HG02610 (cell line): ENCODE data around the gene NAP1L4.

Experiments used
- ATAC-seq: cut with Tn5 transposase; IDR thresholded peaks from one replicate; pipeline ENCODE4 v1.9.1; 2021; ENCODE audit warnings: mild to moderate bottlenecking, moderate library complexity; ENCODE audit not compliant: unreplicated experiment

NAP1L4 gene

GRCh38 chr11:2926611-2927051, 65.5 kb downstream of the NAP1L4 start:
- ATAC-seq: no peak

- ATAC-seq: no peak
Measured at GRCh38 chr11:2924821-2925675, 67.1 kb downstream of the NAP1L4 start.

DNA sequence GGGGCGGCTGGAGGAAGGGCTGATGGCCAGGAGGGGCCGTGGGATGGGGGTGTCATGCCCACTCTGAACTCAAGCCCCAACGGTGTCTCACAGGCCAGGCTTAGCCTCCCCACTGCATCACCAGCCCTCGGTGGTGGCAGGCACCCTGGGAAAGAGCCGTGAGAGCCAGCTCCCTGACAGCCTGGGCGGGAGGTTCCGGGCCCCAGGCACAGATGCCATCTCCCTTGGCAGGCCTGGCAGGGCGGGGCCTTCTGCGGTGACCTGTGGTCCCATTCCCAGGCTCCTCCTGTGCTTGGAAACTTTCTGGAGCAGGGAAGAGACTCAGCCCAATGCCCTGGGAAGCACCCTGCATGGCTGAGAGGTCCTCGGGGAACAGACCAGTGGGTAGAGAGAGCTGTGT, 67.7 kb downstream of the NAP1L4 start:
- no peak for ATAC-seq

DNA sequence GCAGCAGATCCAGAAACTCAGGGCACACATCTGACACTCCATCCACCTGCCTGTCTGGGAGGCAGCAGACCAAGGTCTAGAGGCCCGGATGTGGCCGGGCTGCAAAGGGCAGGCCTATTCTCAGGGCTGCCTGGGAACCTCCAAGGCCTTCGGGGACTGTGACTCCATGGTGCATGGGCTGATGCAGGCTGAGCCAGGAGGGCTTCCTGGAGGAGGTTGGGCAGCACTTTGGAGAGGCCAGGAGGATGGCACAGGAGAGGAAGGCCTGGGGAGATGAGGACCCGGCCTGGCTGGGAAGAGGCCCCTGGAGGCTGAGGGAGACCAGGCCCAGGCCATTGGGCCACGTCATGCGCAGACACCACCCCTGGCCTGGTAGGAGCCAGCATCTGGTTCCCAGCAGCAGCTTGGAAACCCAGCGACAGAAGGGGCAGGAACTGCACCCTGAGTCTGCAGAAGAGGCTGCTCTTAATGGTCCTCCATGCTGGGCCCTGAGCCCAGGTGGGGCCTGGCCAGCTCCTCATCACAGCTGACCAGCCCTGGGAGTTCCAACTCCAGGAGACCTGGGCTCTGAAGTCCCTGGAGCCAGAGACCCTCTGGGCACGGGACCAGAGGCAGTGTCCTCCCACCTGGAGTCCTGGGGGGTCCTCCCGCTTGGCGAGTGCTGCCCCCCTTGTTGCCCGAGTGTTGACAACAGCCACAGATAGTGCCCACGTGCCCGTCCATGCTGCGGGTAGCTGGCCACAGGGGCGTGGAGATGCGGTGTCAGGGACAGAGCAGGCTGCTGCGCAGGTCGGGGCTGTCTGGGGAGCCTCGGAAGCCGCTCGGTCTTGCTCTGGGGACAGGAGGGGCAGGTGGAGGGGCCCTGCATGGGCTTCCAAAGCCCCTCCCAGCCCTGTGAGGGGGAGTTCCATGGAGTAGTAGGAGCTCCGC, 68.4 kb downstream of the NAP1L4 start:
- no peak for ATAC-seq

DNA sequence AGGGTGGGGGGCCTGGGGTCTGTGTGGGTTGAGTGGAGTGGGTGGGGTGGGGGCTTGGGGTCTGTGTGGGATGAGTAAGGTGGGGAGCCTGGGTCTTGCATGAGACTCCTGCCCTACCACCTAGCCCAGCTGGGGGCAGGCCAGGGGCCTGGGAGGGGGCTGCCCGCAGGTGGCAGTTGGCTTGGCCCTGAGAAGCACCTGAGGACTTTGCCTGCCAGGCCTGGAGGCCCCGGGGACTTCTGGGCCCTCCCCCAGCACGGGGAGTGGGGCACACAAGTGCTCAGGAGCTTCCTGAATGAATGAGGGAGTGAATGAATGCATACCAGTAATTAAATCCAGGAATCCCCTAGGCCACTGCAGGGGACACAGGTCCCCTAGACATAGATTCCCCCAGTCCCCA, 69.5 kb downstream of the NAP1L4 start:
- no peak for ATAC-seq

GRCh38 chr11:2921742-2922493, 70.2 kb downstream of the NAP1L4 start:
- no peak for ATAC-seq

- ATAC-seq: no peak
Measured at GRCh38 chr11:2921261-2921660, 70.9 kb downstream of the NAP1L4 start.

- no peak for ATAC-seq
Measured at GRCh38 chr11:2920343-2920742, 71.8 kb downstream of the NAP1L4 start.

DNA sequence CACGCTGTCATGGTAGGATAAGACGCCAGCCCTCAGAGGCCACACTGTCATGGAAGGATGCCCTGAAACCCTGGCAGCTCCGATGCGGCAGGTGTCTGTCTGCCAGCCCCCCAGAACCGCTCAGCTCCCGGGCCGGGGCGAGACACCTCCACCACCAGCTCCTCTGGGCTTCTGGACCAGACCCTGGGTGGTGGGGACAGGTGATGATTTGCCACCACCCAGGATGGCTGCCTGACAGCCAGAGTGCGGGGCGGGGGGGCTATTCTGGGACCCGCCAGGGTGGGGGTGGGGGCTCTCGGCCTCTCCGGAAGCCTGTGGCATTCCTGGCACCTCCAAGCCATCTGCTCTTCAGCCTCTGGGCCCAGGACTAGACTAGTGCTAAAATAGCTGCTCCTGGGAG, 72.3 kb downstream of the NAP1L4 start:
- no peak for ATAC-seq

GRCh38 chr11:2919188-2919587, 72.9 kb downstream of the NAP1L4 start:
- ATAC-seq: no peak

DNA sequence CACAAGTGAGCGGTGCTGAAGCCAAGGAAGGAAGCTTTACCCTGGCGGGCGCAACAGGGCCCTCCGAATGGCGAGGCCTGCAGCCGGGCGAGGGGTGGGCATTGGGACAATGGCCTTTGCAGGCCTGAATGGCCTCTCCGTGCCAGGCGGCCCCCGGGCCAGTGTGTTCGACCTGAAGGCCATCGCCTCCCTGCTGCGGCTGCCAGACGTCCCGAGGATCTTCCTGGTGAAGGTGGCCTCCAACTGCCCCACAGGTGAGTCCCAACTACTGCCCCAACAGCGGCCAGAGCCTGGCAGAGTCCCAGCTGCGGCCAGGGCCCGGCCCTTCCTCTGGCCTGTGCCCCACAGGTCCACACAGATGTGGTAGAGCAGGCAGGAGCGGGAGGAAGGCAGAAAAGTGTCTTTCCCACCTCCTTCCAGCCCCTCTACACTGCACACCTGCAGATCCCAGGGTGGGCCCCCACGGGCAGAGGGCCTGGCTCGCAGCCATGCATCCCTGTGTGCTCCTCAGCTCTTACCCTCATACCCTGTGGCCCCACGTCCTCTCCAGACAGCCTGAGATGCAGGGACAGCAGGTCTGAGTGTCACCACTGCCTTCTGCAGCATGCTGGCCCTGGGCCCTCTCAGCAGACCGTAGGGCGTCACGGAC, 74.2 kb downstream of the NAP1L4 start:
- no peak for ATAC-seq

- ATAC-seq: no peak
Measured at GRCh38 chr11:2916892-2917645, 75.1 kb downstream of the NAP1L4 start.

DNA sequence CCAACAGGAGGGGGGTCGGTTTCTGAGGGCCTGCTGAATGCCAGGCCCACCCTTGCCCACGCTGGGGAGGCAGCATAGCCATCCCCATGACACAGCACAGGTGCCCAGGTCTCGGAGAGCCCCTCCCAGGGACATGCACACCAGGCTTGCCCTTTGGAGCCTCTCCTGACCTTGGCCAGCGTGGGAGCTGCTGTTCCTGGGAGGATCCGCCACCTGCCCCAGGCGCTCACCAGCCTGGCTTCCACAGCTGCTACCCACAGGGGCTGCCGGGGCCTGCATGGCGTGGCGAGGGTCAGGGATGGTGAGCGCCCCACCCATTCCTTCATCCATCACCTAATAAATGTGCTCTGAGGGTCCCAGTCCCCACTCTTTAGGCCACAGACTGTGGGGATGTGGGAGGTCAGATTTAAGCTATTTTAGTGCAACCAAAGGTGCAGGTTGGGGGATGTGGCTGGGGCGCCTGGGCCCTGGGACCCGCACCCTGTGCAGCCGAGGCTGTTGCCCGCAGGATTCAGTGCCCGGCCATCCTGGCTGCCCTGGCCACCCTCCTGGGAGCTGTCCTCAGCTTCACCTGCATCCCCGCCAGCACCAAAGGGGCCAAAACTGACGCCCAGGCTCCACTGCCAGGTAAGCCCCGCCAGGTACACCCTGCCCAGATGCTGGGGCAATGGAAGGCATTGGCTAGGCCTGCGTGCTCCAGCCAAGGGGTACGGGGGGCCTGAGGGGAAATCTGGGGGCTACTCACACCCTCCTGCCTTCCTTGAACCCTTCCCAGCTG, 75.8 kb downstream of the NAP1L4 start:
- no peak for ATAC-seq

- no peak for ATAC-seq
Measured at GRCh38 chr11:2915473-2915872, 76.7 kb downstream of the NAP1L4 start.

DNA sequence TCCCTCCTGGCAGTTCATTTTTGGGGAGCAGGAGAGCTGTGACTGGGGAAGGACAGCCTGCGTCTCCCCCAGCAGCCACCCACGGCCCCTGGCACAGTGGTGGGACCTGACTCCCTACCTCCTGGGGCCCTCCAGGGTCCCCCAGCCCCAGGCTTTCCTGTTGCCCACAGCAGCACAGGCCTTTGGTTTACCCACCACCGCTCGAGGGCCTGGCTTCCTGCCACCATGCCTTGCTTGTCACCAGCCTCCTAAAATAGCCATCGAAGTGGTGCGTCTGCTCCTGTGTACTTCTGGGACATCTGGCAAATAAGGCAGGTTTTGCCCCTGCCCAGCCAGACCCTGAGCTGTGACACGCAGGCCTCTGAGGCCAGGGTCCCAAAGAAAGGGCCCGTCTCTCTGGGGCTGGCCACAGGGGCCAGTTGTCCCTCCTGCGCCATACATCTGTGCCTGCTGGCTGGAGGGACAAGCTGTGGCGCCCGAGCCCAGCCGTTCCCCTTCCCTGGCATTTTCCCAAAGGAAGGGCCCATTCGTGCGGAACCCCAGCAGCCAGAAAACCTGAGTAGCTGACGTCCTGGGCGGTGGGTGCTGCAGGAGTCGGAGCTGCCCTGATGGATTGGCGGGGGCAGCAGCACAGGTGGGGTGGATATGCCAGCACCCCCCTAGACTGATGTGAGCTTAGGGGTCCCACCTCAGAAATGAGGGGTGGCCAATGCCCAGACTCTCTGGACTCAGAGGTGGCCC, 77.5 kb downstream of the NAP1L4 start:
- no peak for ATAC-seq

DNA sequence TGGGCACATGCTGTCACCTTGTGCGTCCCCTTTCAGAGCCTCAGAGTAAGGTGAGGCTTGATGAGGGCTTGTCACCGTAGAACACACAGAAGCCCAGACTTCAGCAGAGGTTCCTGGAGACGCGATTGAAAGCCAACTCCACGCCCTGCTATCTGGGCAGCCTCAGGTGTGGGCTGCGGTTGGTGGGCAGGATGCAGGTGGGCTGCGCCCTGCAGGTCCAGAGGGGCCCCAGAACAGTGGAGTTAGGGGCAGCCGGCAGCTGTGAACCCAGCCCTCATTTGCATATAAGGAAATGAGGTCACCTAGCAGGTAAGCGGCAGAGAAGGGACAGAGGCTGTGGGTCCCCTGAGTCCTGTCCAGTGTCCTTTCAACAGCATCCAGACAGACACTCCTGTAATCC, 78.4 kb downstream of the NAP1L4 start:
- ATAC-seq: no peak

GRCh38 chr11:2913019-2913431, 79.1 kb downstream of the NAP1L4 start:
- no peak for ATAC-seq

DNA sequence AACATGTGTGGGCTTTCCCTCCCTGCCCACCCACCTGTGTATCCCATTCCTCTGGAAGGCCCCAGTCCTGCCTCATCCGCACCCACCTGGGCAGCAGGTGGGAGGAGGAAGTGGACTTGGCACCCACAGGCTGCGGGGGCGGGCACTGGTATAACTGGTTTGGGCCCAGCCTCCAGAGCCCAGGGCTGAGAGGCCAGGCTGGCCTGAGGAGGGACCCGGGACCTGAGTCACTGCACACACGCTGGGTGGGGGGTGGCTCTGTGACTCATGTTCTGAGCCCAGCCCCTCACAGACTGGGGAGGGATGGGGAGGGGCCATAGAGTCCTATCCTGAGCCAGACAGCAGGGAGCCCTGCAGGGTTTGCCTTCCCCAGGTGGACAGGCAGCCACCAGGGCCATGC, 79.6 kb downstream of the NAP1L4 start:
- no peak for ATAC-seq
